Testis (tissue), 2 donors: ENCODE data around the gene ANKRD2.

Source experiments
- CTCF ChIP-seq, 3 experiments: fragments of 450-650 bp in 2 of 3; fragments of 200-600 bp in 1 of 3; sonication (generic) in 1 of 3; IDR thresholded peaks; one replicate each; pipeline ENCODE4 v1.5.1; 2016 to 2019; ENCODE audit warnings: antibody characterized with exemption in 3 of 3, mild to moderate bottlenecking in 2 of 3, moderate library complexity in 1 of 3
- POLR2A ChIP-seq: fragments of 450-650 bp; IDR thresholded peaks from one replicate; pipeline ENCODE4 v1.6.1; 2017; ENCODE audit warnings: antibody characterized with exemption, mild to moderate bottlenecking, moderate library complexity

DNA sequence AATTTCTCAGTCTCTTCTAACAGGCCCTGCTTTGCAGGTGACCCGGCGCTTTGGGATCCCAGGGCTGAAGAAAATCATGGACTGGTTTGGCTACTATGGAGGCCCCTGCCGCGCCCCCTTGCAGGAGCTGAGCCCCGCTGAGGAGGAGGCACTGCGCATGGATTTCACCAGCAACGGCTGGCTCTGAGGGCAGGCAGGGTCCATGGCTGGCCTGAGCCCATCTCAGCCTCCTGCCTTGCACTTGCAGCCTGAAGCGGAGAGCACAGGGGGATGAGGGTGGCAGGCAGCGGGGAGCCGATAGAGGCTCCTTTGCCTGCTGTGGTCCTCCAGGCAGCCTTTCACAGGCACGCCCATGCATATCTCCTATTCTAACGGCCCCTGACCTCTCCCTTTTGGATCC lies 38.9 kb downstream of the ANKRD2 start:
- TF ChIP-seq CTCF (IDR thresholded peaks at IDR 0.05) (no peak), POLR2A (no peak)
